KMS-11 (cell line): Measurements from ENCODE around the gene HRG.
"Not testable (repeated sequence)": the region's sequence is repeated elsewhere in the genome, so short reads cannot be mapped to it uniquely, and the experiment has no call there.

Experiments
- H2AFZ ChIP-seq: fragments of 200-600 bp; sonication (generic); 2 replicates; pipeline ENCODE4 v1.6.1; 2016; ENCODE audit warnings: antibody characterized with exemption, mixed run types, low read depth
- H3K27ac ChIP-seq: fragments of 200-600 bp; sonication (generic); 2 replicates; pipeline ENCODE4 v1.6.1; 2016; ENCODE audit warnings: mild to moderate bottlenecking, mixed run types
- H3K27me3 ChIP-seq: fragments of 200-600 bp; sonication (generic); 2 replicates; pipeline ENCODE4 v1.6.1; 2017; ENCODE audit warnings: mild to moderate bottlenecking, low read depth, mixed run types, moderate library complexity; ENCODE audit not compliant: insufficient read depth
- H3K36me3 ChIP-seq: fragments of 200-600 bp; sonication (generic); 2 replicates; pipeline ENCODE4 v1.6.1; 2017; ENCODE audit warnings: mild to moderate bottlenecking, mixed run types; ENCODE audit not compliant: insufficient read depth
- H3K4me1 ChIP-seq: fragments of 200-600 bp; sonication (generic); 2 replicates; pipeline ENCODE4 v1.6.1; 2016; ENCODE audit warnings: mild to moderate bottlenecking, low read depth, mixed run types; ENCODE audit not compliant: poor library complexity, severe bottlenecking
- H3K4me2 ChIP-seq: fragments of 200-600 bp; sonication (generic); 2 replicates; pipeline ENCODE4 v1.7.0; 2016; ENCODE audit warnings: mild to moderate bottlenecking, mixed run types
- H3K4me3 ChIP-seq: fragments of 200-600 bp; sonication (generic); IDR thresholded peaks from 2 replicates; pipeline ENCODE4 v1.6.1; 2017; ENCODE audit warnings: low read depth, low read length, mixed read lengths; ENCODE audit not compliant: insufficient read depth
- H3K79me2 ChIP-seq: fragments of 200-600 bp; sonication (generic); 2 replicates; pipeline ENCODE4 v1.6.1; 2016; ENCODE audit warnings: low read depth, mixed run types; ENCODE audit not compliant: insufficient read depth
- H3K9ac ChIP-seq: fragments of 200-600 bp; sonication (generic); 2 replicates; pipeline ENCODE4 v1.6.1; 2016; ENCODE audit warnings: mild to moderate bottlenecking, mixed run types
- H4K20me1 ChIP-seq: fragments of 200-600 bp; sonication (generic); 2 replicates; pipeline ENCODE4 v1.6.1; 2016; ENCODE audit warnings: mild to moderate bottlenecking, mixed run types; ENCODE audit not compliant: insufficient read depth
- TF ChIP-seq, protein P1 (sequence below): fragments of 200-600 bp; sonication (generic); conservative IDR thresholded peaks from 2 replicates; pipeline ENCODE4 v1.6.1; 2017; ENCODE audit warnings: low read depth, mild to moderate bottlenecking, antibody characterized with exemption, low read length, moderate library complexity, mixed read lengths

HRG gene

DNA sequence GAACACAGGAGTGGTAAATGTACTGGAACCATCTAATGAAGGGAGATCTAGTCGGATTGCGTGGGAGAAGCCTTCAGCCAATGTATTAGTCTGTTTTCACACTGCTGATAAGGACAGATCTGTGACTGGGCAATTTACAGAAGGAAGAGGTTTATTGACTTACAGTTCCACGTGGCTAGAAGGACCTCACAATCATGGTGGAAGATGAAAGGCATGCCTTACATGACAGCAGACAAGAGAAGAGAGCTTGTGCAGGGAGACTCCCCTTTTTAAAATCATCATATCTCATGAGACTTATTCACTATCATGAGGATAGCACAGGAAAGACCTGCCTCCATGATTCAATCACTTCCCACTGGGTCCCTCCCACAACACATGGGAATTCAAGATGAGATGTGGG is 17.0 kb downstream of the HRG start:
- TF ChIP-seq, protein P1, sequence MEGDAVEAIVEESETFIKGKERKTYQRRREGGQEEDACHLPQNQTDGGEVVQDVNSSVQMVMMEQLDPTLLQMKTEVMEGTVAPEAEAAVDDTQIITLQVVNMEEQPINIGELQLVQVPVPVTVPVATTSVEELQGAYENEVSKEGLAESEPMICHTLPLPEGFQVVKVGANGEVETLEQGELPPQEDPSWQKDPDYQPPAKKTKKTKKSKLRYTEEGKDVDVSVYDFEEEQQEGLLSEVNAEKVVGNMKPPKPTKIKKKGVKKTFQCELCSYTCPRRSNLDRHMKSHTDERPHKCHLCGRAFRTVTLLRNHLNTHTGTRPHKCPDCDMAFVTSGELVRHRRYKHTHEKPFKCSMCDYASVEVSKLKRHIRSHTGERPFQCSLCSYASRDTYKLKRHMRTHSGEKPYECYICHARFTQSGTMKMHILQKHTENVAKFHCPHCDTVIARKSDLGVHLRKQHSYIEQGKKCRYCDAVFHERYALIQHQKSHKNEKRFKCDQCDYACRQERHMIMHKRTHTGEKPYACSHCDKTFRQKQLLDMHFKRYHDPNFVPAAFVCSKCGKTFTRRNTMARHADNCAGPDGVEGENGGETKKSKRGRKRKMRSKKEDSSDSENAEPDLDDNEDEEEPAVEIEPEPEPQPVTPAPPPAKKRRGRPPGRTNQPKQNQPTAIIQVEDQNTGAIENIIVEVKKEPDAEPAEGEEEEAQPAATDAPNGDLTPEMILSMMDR: no peak
- H3K4me3 ChIP-seq: no peak overlapping the region
- no peaks in the 10 kb centered on the region for H4K20me1 ChIP-seq
- H3K36me3 ChIP-seq: no peaks in the 10 kb centered on the region
- no peak overlapping the region for H2AFZ ChIP-seq
- no peak overlapping the region for H3K27ac ChIP-seq
- no peaks in the 10 kb centered on the region for H3K79me2 ChIP-seq
- no peaks in the 10 kb centered on the region for H3K27me3 ChIP-seq
- H3K9ac ChIP-seq: no peak overlapping the region
- no peak overlapping the region for H3K4me2 ChIP-seq
- H3K4me1 ChIP-seq: no peaks in the 10 kb centered on the region

DNA sequence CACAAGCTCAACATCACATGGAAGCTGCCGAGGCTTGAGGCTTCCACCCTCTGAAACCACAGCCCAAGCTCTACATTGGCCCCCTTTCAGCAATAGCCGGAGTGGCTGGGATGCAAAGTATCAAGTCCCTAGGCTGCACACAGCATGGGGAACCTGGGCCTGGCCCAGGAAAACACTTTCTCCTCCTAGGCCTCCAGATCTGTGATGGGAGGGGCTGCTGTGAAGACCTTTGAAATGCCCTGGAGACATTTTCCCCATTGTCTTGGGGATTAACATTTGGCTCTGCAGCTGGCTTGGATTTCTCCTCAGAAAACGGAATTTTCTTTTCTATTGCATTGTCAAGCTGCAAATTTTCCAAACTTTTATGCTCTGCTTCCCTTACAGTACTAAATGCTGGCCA is 18.2 kb downstream of the HRG start:
- Histone ChIP-seq H3K36me3 (no peaks in the 10 kb centered on the region), H3K9ac (no peak overlapping the region), H2AFZ (no peak overlapping the region), H3K79me2 (no peaks in the 10 kb centered on the region), H4K20me1 (no peaks in the 10 kb centered on the region), H3K27ac (no peak overlapping the region), H3K4me3 (no peak overlapping the region), H3K4me2 (no peak overlapping the region), H3K4me1 (no peaks in the 10 kb centered on the region), H3K27me3 (no peaks in the 10 kb centered on the region)
- TF ChIP-seq, protein P1: no peak

DNA sequence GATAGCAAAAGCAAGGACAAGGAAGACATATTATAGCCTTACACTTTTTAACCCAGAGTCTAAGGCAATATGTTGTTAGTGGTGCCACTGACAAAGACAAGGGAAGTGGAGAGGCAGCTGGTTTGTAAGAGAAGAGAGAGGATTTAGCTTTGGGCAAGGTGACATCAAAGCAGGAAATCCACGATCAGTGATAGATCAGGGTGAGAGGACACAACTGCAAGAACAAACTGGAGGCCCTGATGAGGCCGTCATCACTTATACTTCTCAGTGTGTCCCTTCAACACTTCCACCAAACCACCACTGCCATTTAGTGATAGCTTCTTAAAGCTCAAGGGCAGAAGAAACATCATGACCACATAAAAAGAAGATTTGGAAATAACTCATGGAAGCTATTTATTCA is 20.7 kb downstream of the HRG start:
- not testable (repeated sequence) for H3K27me3 ChIP-seq, H3K4me3 ChIP-seq, H3K36me3 ChIP-seq, H3K9ac ChIP-seq, H3K27ac ChIP-seq, H3K79me2 ChIP-seq, H3K4me1 ChIP-seq, H2AFZ ChIP-seq, H3K4me2 ChIP-seq, H4K20me1 ChIP-seq

DNA sequence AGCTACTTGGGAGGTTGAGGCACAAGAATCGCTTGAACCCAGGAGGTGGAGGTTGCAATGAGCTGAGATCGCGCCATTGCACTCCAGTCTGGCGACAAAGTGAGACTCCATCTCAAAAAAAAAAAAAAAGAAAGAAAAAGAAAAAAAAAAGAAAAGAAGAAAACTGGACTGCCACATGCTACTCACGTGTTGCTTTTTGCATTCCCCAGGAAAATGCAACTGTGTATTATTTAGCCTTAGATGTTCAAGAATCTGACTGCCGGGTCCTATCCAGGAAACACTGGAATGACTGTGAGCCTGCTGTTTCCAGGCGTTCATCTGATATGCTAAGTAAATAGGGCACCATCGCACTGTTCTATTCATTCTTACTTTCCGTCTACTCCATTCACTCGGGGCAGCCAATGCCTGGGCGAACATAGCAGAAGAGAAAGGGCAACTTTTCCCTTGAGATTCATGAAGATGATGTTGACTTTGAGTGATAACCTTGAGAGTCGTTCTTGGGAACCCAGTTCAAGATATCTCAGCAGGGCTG is 21.4 kb downstream of the HRG start:
- H3K79me2 ChIP-seq: no peaks in the 10 kb centered on the region

DNA sequence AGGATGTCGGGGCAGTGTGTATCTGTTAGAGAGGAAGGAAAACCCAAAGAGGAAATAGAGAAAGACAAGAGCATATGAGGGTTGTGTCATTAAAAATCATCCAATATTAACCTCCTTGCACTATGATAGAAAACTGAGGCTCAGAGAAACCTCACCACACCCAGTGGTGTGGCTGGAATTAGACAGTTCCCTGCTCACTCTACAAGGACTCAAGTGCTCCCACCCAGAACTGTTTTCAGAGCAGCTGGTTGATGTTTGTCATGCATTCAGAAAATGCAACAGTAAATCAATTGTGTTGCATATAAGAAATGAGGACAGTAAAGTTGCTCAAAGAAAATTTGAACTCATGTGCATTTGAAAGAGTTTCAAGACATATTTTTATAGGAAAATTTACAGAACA is 24.5 kb downstream of the HRG start:
- H3K4me2 ChIP-seq, H3K79me2 ChIP-seq, H3K27ac ChIP-seq, H3K27me3 ChIP-seq, H3K9ac ChIP-seq, H4K20me1 ChIP-seq, H3K4me1 ChIP-seq, H3K36me3 ChIP-seq, H2AFZ ChIP-seq, H3K4me3 ChIP-seq: not testable (repeated sequence)

More for the DNA sequence above, 21.4 kb downstream of the HRG start:
- Histone ChIP-seq H4K20me1 (no peaks in the 10 kb centered on the region), H3K4me1 (no peaks in the 10 kb centered on the region), H3K9ac (no peak overlapping the region), H3K27me3 (no peaks in the 10 kb centered on the region), H3K4me2 (no peak overlapping the region), H3K4me3 (no peak overlapping the region), H2AFZ (no peak overlapping the region), H3K36me3 (no peaks in the 10 kb centered on the region), H3K27ac (no peak overlapping the region)
- TF ChIP-seq, protein P1: no peak
